Spleen (tissue), 7 donors: ENCODE measurements around the gene GPR26.

Experiments
- POLR2A ChIP-seq, 3 donors: fragments of 450-650 bp; IDR thresholded peaks; one replicate each; pipeline ENCODE4 v1.5.1; 2017; ENCODE audit warnings: antibody characterized with exemption in 3 of 3, mild to moderate bottlenecking in 1 of 3
- TF ChIP-seq, protein P1 (sequence below), 11 experiments: fragments of 200-600 bp in 7 of 11; fragments of 450-650 bp in 4 of 11; sonication (generic) in 4 of 11; IDR thresholded peaks in 8 of 11; conservative IDR thresholded peaks in 3 of 11; 1 replicate in 7 of 11; 2 replicates in 4 of 11; pipeline versions ENCODE4 v1.4.0 to v1.8.0; 2016 to 2021; ENCODE audit warnings: antibody characterized with exemption in 11 of 11, inconsistent platforms in 4 of 11, mild to moderate bottlenecking in 1 of 11
- donor health status: DM: no; HTN: no; CAD: no; lungs with moderate emphysema.
- donor health status: DM: no; HTN: no; CAD: no.
- donor health status: DM: no; HTN: no; CAD: no.

DNA sequence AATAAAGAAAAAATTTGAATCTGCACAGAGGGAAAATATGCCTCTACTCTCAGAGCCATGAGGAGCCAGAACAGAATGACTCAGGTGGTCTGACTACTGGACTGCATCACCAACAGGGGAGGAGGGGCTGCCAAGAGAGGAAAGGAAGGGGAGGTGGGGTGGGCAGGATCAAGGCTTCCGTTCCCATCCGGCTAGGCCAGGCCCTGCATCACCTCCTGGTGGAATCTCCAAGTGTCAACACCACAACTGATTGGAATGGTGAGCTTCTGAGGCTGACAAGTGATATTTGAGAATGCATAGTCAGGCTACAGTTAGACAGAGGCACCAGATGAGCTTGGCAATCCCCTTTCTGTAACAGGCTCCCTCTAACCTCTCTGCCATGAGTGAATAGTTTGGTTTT lies 10.4 kb upstream of the GPR26 start:
- TF ChIP-seq, protein P1, sequence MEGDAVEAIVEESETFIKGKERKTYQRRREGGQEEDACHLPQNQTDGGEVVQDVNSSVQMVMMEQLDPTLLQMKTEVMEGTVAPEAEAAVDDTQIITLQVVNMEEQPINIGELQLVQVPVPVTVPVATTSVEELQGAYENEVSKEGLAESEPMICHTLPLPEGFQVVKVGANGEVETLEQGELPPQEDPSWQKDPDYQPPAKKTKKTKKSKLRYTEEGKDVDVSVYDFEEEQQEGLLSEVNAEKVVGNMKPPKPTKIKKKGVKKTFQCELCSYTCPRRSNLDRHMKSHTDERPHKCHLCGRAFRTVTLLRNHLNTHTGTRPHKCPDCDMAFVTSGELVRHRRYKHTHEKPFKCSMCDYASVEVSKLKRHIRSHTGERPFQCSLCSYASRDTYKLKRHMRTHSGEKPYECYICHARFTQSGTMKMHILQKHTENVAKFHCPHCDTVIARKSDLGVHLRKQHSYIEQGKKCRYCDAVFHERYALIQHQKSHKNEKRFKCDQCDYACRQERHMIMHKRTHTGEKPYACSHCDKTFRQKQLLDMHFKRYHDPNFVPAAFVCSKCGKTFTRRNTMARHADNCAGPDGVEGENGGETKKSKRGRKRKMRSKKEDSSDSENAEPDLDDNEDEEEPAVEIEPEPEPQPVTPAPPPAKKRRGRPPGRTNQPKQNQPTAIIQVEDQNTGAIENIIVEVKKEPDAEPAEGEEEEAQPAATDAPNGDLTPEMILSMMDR (IDR thresholded peaks at IDR 0.05 in 8 of 11, conservative IDR thresholded peaks at IDR 0.05 in 3 of 11), result no peak
- TF ChIP-seq POLR2A (IDR thresholded peaks at IDR 0.05), result no peak
